ENCODE data around the gene DYNC2H1. TPM values are rescaled to one million over a fixed set of nuclear protein-coding genes. Genes with fewer than 3 reads are reported as not detected.

DYNC2H1 gene
- polyA plus RNA-seq, 2 donors = 4.5 to 6.0 TPM

DNA sequence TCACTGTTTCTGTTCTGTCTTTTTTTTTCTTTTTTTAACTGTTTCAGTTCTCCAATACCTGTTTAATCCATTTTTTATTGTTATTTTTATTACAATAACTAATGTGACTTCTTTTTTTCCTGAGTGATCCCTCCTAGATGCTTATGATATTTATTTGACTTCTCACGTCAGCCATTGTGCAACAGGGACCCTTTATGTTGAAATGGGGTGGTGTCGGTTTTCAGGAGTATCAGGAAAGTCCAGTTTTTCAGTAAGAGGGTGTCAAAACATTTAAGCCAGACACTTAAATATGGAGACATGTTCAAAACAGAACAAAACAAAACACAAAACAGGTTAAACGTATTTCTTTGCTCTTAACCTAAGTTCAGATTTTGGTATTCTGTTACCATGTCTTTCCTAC, 418.8 kb downstream of the DYNC2H1 start:
- H3K27me3 ChIP-seq (ENCODE audit: control insufficient read depth in 1 of 2, insufficient read depth in 2 of 2, low read length in 2 of 2) = no peaks in the 10 kb centered on the region
- H3K9me3 ChIP-seq (ENCODE audit: control insufficient read depth in 2 of 2, insufficient read depth in 1 of 2, low read depth in 1 of 2, low read length in 1 of 2) = no peaks in the 10 kb centered on the region
- 35 to 39% methylated on average over 3 of the region's 3 CpGs for WGBS, 2 donors

DNA sequence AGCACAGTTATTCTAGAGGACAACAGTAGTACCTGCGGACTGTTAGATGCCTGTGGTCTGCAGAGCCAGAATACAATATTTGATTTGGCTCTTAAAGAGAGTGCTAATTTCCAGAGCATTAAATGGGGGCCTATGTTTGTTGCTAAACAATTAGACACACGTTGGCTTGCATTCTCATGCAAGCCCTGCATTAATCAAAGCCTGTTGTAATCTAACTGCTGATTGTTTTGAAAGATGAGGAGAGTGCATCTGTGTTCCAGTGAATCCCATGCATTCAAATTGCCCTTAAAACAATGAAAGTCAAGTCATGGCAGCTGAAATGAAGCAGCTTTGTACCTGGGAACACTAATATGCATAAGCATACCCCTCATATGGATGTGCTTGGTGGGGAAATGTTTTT, 419.4 kb downstream of the DYNC2H1 start:
- WGBS, 2 donors = 29 to 41% methylated on average over 2 of the region's 2 CpGs
- no peaks in the 10 kb centered on the region for H3K27me3 ChIP-seq (ENCODE audit: control insufficient read depth in 1 of 2, insufficient read depth in 2 of 2, low read length in 2 of 2)
- H3K27ac ChIP-seq (ENCODE audit: low read depth in 2 of 2, low read length in 1 of 2) = no peak overlapping the region
- H3K36me3 ChIP-seq (ENCODE audit: control insufficient read depth in 2 of 2, insufficient read depth in 2 of 2, low read length in 1 of 2) = no peaks in the 10 kb centered on the region
- no peaks in the 10 kb centered on the region for H3K4me1 ChIP-seq (ENCODE audit: control insufficient read depth in 2 of 2, insufficient read depth in 2 of 2, low read length in 1 of 2)
- no peak overlapping the region for H3K4me3 ChIP-seq (ENCODE audit: low read depth in 1 of 2, low read length in 2 of 2)
- no peaks in the 10 kb centered on the region for H3K9me3 ChIP-seq (ENCODE audit: control insufficient read depth in 2 of 2, insufficient read depth in 1 of 2, low read depth in 1 of 2, low read length in 1 of 2)

More for the DNA sequence above, 418.8 kb downstream of the DYNC2H1 start:
- H3K4me1 ChIP-seq (ENCODE audit: control insufficient read depth in 2 of 2, insufficient read depth in 2 of 2, low read length in 1 of 2) = no peaks in the 10 kb centered on the region
- H3K27ac ChIP-seq (ENCODE audit: low read depth in 2 of 2, low read length in 1 of 2) = no peak overlapping the region
- no peaks in the 10 kb centered on the region for H3K36me3 ChIP-seq (ENCODE audit: control insufficient read depth in 2 of 2, insufficient read depth in 2 of 2, low read length in 1 of 2)
- H3K4me3 ChIP-seq (ENCODE audit: low read depth in 1 of 2, low read length in 2 of 2) = no peak overlapping the region

DNA sequence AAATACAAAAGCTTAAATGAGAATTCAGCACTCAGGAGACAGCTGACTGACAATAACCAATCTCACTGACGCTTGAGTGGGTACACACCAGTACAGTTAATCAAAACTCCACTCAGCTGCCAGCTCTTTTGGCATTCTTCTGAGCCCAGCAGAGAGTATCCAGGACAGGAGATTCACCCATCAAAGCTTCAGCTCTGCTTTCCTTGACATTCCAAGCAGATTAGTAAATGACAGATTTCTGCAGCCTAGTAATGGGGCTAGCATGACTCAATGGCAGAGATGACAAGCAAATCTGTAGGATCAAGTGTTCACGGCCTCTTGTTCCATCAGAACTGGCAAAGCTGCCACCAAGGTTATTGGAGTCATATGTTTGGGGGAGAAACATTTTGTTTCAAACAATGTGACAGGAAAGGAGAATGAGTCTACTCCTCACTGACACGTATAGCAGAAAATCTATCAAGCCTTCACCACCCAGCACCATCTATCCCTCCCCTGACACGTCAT, 420.0 kb downstream of the DYNC2H1 start:
- H3K27ac ChIP-seq (ENCODE audit: low read depth in 2 of 2, low read length in 1 of 2) = no peak overlapping the region
- WGBS, 2 donors = 54 to 57% methylated on average over 4 of the region's 4 CpGs
- no peaks in the 10 kb centered on the region for H3K36me3 ChIP-seq (ENCODE audit: control insufficient read depth in 2 of 2, insufficient read depth in 2 of 2, low read length in 1 of 2)
- no peaks in the 10 kb centered on the region for H3K27me3 ChIP-seq (ENCODE audit: control insufficient read depth in 1 of 2, insufficient read depth in 2 of 2, low read length in 2 of 2)
- H3K9me3 ChIP-seq (ENCODE audit: control insufficient read depth in 2 of 2, insufficient read depth in 1 of 2, low read depth in 1 of 2, low read length in 1 of 2) = no peaks in the 10 kb centered on the region
- H3K4me3 ChIP-seq (ENCODE audit: low read depth in 1 of 2, low read length in 2 of 2) = no peak overlapping the region
- H3K4me1 ChIP-seq (ENCODE audit: control insufficient read depth in 2 of 2, insufficient read depth in 2 of 2, low read length in 1 of 2) = no peaks in the 10 kb centered on the region

Other genes starting within 250 kb of the DYNC2H1 start
- gene MMP12, start 234.4 kb upstream of the DYNC2H1 start, polyA plus RNA-seq = under 1 TPM in 1 of 2 donors, not detected in 1; 0.62 TPM
- gene MMP13, start 153.7 kb upstream of the DYNC2H1 start, polyA plus RNA-seq = under 1 TPM in 1 of 2 donors, not detected in 1; 0.02 TPM
- gene DCUN1D5, start 17.3 kb upstream of the DYNC2H1 start, polyA plus RNA-seq = 10 to 100 TPM in 1 of 2 donors, 1 to 10 TPM in 1; 6.9 to 26.4 TPM